Tibial nerve (tissue), 4 donors: ENCODE results near the gene FRMD4A. TPM values are rescaled to one million over a fixed set of nuclear protein-coding genes. Genes with fewer than 3 reads are reported as not detected.
"Not testable (repeated sequence)": the region's sequence is repeated elsewhere in the genome, so short reads cannot be mapped to it uniquely, and the experiment has no call there.

ENCODE experiments used
- DNase-seq, 2 donors: peaks; one replicate each; pipeline ENCODE4 v3.0.0-alpha.2; 2019; ENCODE audit warnings: low spot score in 2 of 2
- H3K27ac ChIP-seq, 4 donors: fragments of 200-600 bp; sonication (generic) in 3 of 4; one replicate each; pipeline ENCODE4 v1.5.1; 2017 to 2019; ENCODE audit warnings: mild to moderate bottlenecking in 1 of 4
- H3K27me3 ChIP-seq, 2 donors: fragments of 200-600 bp; sonication (generic) in 1 of 2; one replicate each; pipeline versions ENCODE4 v1.5.1 to v1.6.0; 2017 to 2019
- H3K36me3 ChIP-seq, 3 donors: fragments of 200-600 bp; sonication (generic); one replicate each; pipeline ENCODE4 v1.5.1; 2018 to 2019
- H3K4me1 ChIP-seq, 4 donors: fragments of 200-600 bp; sonication (generic) in 3 of 4; one replicate each; pipeline ENCODE4 v1.5.1; 2017 to 2019
- H3K4me3 ChIP-seq, 4 donors: fragments of 200-600 bp; sonication (generic) in 3 of 4; one replicate each; pipeline ENCODE4 v1.5.1; 2017 to 2019; ENCODE audit warnings: mild to moderate bottlenecking in 1 of 4, moderate library complexity in 1 of 4
- H3K9me3 ChIP-seq, 4 donors: fragments of 200-600 bp; sonication (generic) in 3 of 4; one replicate each; pipeline ENCODE4 v1.5.1; 2017 to 2019
- CTCF ChIP-seq, 5 experiments: fragments of 200-600 bp in 3 of 5; fragments of 450-650 bp in 2 of 5; sonication (generic) in 3 of 5; IDR thresholded peaks; one replicate each; pipeline ENCODE4 v1.5.1; 2016 to 2019; ENCODE audit warnings: antibody characterized with exemption in 5 of 5, mild to moderate bottlenecking in 3 of 5, moderate library complexity in 2 of 5
- EP300 ChIP-seq, 2 donors: sonication (generic); formaldehyde crosslinking; IDR thresholded peaks; one replicate each; pipeline ENCODE4 v1.6.1; 2017; ENCODE audit warnings: antibody characterized with exemption in 2 of 2, mild to moderate bottlenecking in 1 of 2
- POLR2A ChIP-seq, 2 donors: fragments of 450-650 bp; IDR thresholded peaks; one replicate each; pipeline ENCODE4 v1.6.1; 2017; ENCODE audit warnings: antibody characterized with exemption in 2 of 2, mild to moderate bottlenecking in 2 of 2, moderate library complexity in 2 of 2
- WGBS, 2 donors: methylation state at CpG; one replicate each; pipeline ENCODE4 v1.1.5; 2018; 5-methylcytosine and 5-hydroxymethylcytosine counted together
- total RNA-seq, 4 donors: library from RNA; depleted of rRNA; stranded (reverse); fragments of >200 nt; gene quantifications; one replicate each; pipeline ENCODE4 v1.1.0, GENCODE V29; 2016

The FRMD4A gene
- total RNA-seq, 4 donors from 2014 or later, result 39.8 to 89.7 (median 53.9) TPM

GRCh38 chr10:14077430-14077829, 253.3 kb downstream of the FRMD4A start:
- TF ChIP-seq CTCF (IDR thresholded peaks at IDR 0.05) (no peak), EP300 (IDR thresholded peaks at IDR 0.05) (no peak), POLR2A (IDR thresholded peaks at IDR 0.05) (no peak)
- no peaks in the 10 kb centered on the region for H3K27me3 ChIP-seq
- 51 to 61% methylated on average over 3 of the region's 3 CpGs for WGBS, 2 donors
- H3K36me3 ChIP-seq, result no peaks in the 10 kb centered on the region
- DNase-seq, result no peak
- H3K4me1 ChIP-seq, result peaks cover 0 to 23% (median 8%) of the 10 kb centered on the region in 4 donors
- H3K4me3 ChIP-seq, result no peak overlapping the region
- peaks cover 0 to 10% (median 0%) of the 10 kb centered on the region in 4 donors for H3K9me3 ChIP-seq
- no peak overlapping the region for H3K27ac ChIP-seq

- Histone ChIP-seq H3K27me3 (no peaks in the 10 kb centered on the region), H3K4me1 (peaks cover 0 to 23% (median 8%) of the 10 kb centered on the region in 4 donors), H3K9me3 (peaks cover 0 to 18% (median 0%) of the 10 kb centered on the region in 4 donors), H3K36me3 (no peaks in the 10 kb centered on the region), H3K27ac (peak overlapping the region in 2 of 4 donors; percentile 54 to 58), H3K4me3 (peak overlapping the region in 1 of 4 donors; percentile 38)
- whole genome bisulfite sequencing, 2 donors, result 17 to 20% methylated on average over 16 to 17 of the region's 17 CpGs
- DNase-seq, result peak; percentile 87 to 89
- TF ChIP-seq CTCF (IDR thresholded peaks at IDR 0.05), result no peak
- TF ChIP-seq EP300 (IDR thresholded peaks at IDR 0.05), result peak; percentile 57 to 94
Observed at GRCh38 chr10:14074062-14074884, 256.5 kb downstream of the FRMD4A start.

DNA sequence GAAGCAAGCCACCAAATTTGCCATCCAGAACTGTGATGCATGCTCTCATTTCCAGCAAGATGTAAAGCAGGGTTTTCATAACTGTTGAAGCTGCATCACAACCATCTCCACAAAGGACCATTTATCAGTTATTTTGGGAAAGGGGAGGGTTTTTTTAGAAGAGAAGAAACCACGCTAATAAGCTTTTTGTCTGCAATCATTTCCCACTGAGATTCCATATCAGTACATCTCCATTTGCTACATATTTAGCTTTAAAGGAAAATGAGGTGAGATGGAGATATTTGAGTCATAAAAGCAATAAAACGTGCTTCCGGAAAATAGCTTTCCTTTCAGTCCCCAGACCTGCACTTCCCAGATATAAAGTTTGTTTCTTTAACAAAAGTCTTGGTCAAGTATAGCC, 258.2 kb downstream of the FRMD4A start:
- no peaks in the 10 kb centered on the region for H3K27me3 ChIP-seq
- H3K9me3 ChIP-seq, result peaks cover 0 to 9% (median 0%) of the 10 kb centered on the region in 4 donors
- TF ChIP-seq CTCF (IDR thresholded peaks at IDR 0.05) (no peak), POLR2A (IDR thresholded peaks at IDR 0.05) (no peak), EP300 (IDR thresholded peaks at IDR 0.05) (no peak)
- H3K36me3 ChIP-seq, result no peaks in the 10 kb centered on the region
- WGBS, 2 donors, result 46 to 55% methylated on average over 3 of the region's 3 CpGs
- H3K4me3 ChIP-seq, result no peak overlapping the region
- H3K4me1 ChIP-seq, result peaks cover 0 to 23% (median 8%) of the 10 kb centered on the region in 4 donors
- no peak for DNase-seq
- H3K27ac ChIP-seq, result no peak overlapping the region

- TF ChIP-seq POLR2A (IDR thresholded peaks at IDR 0.05) (no peak), CTCF (IDR thresholded peaks at IDR 0.05) (no peak), EP300 (IDR thresholded peaks at IDR 0.05) (no peak)
- DNase-seq, result no peak
- H3K36me3 ChIP-seq, result no peaks in the 10 kb centered on the region
- no peak overlapping the region for H3K4me3 ChIP-seq
- no peaks in the 10 kb centered on the region for H3K27me3 ChIP-seq
- H3K4me1 ChIP-seq, result peaks cover 0 to 23% (median 8%) of the 10 kb centered on the region in 4 donors
- no peak overlapping the region for H3K27ac ChIP-seq
- 53 to 74% methylated on average over 4 of the region's 4 CpGs for WGBS, 2 donors
- H3K9me3 ChIP-seq, result peaks cover 0 to 9% (median 0%) of the 10 kb centered on the region in 4 donors
Observed at GRCh38 chr10:14071956-14072355, 258.8 kb downstream of the FRMD4A start.

DNA sequence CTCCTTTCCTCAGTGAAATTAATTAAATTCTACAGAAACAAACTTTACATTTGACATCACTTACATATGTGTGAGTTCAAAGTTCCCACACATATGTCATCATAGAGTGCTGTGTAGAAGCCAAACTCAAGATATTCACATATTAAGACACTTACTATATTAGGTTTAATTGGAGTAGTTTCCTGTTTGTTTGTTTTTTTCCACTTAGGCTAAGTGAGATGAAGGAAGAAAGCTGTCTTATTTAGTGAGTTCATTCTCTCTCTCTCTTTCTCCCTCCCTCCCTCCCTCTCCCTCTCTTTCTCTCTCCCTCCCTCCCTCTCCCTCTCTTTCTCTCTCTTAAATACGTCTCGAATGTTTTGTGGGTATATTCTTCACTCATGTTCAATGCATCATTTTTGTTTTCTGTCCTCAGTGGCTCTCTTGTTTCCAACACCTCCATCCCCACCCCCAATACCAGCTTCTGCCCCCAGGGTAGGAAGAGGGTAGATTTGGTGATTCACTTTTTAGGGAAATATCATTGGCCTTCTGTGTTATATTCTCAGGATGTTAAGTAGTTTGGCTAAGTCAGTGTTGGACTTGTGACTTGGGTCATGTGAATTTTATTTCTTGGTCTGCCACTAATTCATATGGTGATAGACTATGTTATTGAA, 262.0 kb downstream of the FRMD4A start:
- Histone ChIP-seq H3K27ac (no peak overlapping the region), H3K9me3 (peaks cover 0 to 9% (median 0%) of the 10 kb centered on the region in 4 donors), H3K27me3 (no peaks in the 10 kb centered on the region), H3K4me3 (no peak overlapping the region), H3K4me1 (peaks cover 0 to 20% (median 1%) of the 10 kb centered on the region in 4 donors), H3K36me3 (no peaks in the 10 kb centered on the region)
- DNase-seq, result no peak
- TF ChIP-seq CTCF (IDR thresholded peaks at IDR 0.05), result no peak
- no peak for TF ChIP-seq POLR2A (IDR thresholded peaks at IDR 0.05)
- TF ChIP-seq EP300 (IDR thresholded peaks at IDR 0.05), result no peak
- 81 to 98% methylated on average over 2 of the region's 2 CpGs for WGBS, 2 donors

DNA sequence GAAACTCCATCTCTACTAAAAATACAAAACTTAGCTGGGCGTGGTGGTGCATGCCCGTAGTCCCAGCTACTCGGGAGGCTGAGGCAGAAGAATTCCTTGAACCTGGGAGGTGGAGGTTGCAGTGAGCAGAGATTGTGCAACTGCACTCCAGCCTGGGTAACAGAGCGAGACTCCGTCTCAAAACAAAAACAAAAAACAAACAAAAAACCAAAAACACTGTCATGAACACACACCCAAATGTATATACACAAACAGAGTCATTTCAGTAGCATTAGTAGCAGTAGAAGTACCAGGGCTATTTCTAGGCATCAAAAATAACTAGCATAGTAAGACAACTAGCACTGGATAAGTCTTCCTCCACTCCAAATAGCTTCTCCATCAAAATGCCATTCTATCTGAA, 263.1 kb downstream of the FRMD4A start:
- not testable (repeated sequence) for DNase-seq, H3K36me3 ChIP-seq, H3K4me3 ChIP-seq, H3K27ac ChIP-seq, H3K27me3 ChIP-seq, H3K9me3 ChIP-seq
- 97 to 98% methylated on average over 5 of the region's 5 CpGs for WGBS, 2 donors
- H3K4me1 ChIP-seq, result peaks cover 0 to 21% (median 4%) of the 10 kb centered on the region in 4 donors
